ENCODE data around the gene PSMD3.

DNA sequence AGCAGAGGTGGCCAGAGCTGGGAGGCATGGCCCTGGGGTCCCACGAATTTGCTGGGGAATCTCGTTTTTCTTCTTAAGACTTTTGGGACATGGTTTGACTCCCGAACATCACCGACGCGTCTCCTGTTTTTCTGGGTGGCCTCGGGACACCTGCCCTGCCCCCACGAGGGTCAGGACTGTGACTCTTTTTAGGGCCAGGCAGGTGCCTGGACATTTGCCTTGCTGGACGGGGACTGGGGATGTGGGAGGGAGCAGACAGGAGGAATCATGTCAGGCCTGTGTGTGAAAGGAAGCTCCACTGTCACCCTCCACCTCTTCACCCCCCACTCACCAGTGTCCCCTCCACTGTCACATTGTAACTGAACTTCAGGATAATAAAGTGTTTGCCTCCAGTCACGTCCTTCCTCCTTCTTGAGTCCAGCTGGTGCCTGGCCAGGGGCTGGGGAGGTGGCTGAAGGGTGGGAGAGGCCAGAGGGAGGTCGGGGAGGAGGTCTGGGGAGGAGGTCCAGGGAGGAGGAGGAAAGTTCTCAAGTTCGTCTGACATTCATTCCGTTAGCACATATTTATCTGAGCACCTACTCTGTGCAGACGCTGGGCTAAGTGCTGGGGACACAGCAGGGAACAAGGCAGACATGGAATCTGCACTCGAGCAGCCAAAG, 36.9 kb downstream of the PSMD3 start:
- TF ChIP-seq, protein P1, sequence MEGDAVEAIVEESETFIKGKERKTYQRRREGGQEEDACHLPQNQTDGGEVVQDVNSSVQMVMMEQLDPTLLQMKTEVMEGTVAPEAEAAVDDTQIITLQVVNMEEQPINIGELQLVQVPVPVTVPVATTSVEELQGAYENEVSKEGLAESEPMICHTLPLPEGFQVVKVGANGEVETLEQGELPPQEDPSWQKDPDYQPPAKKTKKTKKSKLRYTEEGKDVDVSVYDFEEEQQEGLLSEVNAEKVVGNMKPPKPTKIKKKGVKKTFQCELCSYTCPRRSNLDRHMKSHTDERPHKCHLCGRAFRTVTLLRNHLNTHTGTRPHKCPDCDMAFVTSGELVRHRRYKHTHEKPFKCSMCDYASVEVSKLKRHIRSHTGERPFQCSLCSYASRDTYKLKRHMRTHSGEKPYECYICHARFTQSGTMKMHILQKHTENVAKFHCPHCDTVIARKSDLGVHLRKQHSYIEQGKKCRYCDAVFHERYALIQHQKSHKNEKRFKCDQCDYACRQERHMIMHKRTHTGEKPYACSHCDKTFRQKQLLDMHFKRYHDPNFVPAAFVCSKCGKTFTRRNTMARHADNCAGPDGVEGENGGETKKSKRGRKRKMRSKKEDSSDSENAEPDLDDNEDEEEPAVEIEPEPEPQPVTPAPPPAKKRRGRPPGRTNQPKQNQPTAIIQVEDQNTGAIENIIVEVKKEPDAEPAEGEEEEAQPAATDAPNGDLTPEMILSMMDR (IDR thresholded peaks at IDR 0.05): no peak
- no peak for TF ChIP-seq ZFX (IDR thresholded peaks at IDR 0.05; ENCODE audit: borderline replicate concordance)
